GM21737 (cell line): ENCODE measurements around the gene FCHO1.

Experiments used
- ATAC-seq: cut with Tn5 transposase; IDR thresholded peaks from one replicate; pipeline ENCODE4 v1.9.1; 2021; ENCODE audit warnings: mild to moderate bottlenecking, moderate library complexity; ENCODE audit not compliant: unreplicated experiment

Gene FCHO1

DNA sequence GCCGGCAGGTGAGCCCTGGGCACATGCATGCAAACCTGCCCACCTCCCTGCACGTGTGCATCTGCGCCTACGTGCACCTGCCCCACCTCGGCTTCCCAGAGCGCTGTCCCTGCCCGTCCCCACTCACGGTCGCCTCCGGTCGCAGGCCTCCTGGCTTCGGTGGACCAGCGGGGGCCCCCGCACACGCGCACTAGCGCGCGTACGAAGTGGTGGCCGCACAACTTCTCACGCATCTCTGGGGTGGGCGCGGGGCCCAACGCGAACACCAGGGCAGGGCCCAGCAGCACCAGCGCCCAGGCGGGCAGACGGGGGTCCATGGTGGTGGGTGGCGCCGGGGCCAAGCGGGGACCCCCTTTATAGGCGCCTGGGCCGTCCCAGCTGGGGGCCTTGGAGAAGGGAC lies 69.9 kb downstream of the FCHO1 start, which contains the start of gene INSL3:
TSS of gene INSL3 (minus strand) at position 330 of the 400 bp plus-strand sequence. CDS start at position 317, 13 bp downstream.
- ATAC-seq, result no peak

DNA sequence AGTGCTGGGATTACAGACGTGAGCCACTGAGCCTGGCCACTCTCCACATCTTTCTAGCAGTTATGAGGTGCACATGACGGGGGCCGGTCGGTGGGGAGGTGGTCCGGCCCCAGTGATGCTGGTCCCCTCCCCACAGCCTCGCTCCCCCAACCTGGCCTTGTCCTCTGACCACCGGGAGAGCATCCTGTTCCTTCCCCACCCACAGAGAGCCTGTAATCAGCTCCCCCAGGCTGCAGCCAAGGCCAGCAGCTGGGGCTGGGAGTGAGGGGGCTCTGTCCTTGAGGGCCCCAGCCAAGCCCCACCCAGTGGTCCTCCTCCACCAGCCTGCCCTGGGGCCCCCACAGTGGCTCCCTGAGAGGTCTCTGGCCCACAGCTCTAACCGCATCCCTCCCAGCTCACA lies 73.1 kb downstream of the FCHO1 start:
- no peak for ATAC-seq

DNA sequence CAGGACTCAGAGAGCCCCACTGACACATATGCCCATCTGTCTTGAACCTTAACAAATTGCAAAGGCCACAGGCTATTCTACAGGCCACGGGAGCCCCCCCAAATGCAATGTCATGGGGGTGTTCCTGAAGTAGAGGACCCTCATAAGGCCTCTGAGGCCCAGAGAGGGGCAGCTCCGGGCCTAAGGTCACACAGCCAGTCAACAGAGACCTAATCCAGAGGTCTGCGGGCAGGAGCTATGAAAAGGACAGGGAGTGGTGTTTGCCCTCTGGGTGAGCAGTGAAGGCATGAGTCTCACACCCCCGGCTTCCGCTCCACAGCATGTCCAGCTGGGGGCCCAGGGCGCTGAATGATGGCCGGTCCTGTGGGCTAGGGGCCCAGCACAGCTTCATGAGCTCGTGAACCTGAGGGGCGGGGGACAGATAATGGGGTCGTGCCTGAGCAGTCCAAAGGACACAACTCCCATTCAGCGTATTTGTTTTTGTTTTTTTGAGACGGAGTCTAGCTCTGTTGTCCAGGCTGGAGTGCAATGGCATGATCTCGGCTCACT lies 75.3 kb downstream of the FCHO1 start:
- ATAC-seq, result no peak

DNA sequence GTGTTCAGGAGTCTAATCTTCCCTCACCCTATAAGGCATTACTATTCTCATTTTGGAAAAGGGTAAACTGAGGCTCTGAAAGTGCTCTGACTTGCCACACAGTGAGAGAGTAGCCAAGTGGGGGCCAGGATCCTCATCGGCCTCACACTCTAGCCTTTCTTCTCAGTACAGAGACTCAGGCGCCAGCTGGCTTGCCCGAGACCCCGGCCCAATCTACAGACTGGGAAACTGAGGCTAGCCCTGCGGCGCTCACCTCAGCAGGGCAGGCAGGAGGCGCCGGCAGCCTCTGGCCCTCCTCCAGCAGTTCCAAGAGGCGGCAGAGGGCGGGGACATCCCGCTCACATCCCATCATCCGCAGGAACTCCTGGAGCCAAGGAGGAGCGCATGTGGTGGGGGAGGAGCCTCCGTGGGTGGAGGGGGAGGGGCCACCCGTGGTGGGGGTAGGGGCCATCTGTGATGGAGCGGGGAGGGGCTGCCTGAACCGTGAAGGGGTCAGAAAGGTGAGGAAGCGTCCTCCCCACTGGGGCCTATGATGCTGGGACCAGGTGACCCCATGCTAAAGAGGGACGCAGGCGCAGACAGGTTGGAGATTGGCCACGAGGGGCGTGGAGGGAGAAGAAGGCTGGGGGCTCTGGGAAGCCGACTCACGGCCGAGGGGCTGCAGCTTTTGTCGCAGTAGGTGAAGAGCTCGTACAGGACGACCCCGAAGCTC lies 78.7 kb downstream of the FCHO1 start:
- no peak for ATAC-seq

DNA sequence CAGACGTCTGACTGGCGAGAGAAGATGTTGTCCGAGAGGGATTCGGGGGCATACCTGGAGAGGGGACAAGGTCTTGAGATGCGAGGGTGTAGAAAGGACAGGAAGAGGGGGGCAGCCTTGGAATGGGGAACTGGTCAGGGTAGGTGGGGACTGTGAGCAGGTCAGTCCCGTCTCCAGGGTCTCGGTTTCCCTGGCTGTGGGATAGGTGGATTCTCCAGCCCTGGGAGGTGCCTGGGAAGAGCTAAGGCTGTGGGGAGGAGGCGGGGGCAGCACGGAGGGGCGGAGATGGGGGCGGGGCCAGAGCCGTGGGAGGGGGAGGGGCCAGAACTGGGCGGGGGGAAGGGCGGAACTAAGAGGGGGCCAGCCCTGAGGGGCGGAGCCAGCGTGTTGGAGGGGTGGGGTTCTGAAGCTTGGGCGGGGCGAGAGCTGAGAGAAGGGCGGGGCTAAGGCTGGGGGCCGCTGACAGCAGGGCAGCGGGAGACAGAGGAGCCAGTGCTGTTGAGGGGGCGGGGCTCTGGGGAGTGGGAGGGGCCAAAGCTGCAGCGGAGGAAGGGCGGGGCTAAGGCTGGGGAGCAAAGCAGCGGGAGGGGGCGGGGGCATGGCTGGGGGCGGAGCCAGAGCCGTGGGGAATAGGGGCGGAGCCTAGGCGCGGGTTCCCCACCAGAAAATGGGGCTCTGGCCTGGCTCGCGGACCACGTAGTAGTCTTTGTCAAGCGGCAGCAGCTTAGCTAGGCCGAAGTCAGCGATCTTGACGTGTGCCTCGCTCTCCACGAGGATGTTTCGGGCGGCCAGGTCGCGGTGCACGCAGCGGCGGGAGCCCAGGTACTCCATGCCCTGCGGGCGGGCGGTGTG lies 79.5 kb downstream of the FCHO1 start:
- ATAC-seq, result no peak

DNA sequence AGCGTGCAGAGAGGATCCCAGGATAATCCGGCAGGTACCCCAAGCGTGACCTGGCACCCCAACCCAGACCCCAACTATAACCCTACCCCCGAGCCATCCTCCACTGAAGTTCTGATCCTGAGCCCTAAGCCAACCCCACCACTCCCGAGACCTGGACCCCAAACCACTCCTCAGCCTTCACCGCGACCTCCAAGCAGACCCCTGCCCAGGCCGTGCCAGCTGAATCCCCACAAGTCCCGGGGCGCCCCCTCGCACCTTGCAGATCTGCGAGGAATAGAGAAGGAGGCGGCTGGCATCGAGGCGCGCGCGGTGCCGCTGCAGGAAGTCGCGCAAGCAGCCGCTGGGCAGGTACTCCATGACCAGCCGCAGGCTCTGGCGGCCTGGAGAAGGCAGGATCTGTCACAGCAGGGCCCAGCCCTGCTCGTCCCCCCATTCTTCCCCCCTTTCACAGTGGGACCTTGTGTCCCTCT lies 80.2 kb downstream of the FCHO1 start:
- ATAC-seq, result no peak

DNA sequence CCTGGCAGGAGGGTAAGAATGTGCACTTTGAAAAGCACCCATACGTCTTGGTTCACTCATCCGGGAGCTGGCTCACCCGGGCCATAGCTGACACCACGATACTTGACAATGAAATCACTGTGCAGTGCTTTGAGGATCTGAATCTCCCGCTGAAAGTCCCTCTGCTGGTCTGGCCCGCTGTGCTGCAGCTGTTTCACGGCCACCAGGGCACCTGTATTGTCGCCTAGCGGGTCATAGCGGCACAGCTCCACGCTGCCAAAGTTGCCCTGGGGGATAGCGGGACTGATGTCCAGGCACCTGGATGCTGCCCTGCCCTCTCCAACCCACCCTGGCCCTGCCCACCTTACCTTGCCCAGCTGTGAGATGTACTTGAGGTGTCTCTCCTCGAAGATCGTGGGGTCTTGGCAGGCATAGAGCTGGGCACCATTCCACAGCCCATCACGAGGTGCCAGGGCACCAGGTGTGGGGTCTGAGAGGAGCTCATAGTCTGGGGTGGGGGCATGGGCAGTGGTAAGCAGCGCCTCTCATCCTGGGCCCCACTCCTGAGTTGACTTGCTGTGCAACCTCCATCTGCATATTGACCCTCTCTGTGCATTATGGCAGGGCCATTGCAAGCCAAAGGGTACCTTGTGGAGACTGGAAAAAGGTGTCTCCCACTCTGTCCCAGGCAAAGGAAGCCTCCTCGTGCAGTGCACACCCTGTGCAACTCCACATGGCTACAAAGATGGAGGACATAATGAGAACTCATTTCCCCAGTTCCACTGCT lies 81.3 kb downstream of the FCHO1 start:
- ATAC-seq, result no peak

DNA sequence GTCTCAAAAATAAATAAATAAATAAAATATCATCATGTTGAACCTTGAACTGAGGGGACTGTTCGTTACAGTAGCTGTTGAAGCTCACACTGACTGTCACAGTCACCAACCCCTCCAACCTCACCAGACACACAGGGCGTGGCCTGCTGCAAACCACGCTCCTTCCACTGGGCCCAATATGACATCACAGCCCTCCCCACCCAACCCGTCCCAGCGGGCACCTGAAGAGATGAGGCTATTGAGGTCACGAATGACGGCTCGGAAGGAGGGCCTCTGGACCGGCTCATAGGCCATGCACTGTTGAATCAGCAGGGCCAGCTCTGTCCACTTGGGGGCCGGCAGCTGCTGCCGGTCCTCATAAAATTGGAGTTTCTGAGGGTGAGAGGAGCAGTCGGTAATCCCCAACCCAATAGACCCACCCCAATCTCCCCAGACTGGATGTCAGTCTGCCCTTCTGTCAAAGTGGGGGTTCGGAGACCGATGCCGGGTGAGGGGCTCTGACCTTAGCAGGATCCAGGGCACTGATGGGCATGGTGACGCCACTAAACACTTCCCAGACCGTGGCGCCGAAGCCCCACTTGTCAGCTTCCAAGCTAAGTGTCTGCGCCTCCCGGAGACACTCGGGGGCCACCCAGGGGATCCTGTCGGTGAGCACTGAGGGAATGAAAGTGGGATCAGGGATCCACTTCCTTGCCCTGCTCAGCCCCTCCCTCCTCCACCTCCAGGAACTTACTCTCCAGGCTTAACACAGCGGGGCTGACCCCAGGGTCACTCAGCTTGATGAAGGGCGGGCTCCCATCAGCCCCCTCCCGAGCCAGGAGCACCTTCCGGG lies 83.3 kb downstream of the FCHO1 start:
- ATAC-seq, result no peak

DNA sequence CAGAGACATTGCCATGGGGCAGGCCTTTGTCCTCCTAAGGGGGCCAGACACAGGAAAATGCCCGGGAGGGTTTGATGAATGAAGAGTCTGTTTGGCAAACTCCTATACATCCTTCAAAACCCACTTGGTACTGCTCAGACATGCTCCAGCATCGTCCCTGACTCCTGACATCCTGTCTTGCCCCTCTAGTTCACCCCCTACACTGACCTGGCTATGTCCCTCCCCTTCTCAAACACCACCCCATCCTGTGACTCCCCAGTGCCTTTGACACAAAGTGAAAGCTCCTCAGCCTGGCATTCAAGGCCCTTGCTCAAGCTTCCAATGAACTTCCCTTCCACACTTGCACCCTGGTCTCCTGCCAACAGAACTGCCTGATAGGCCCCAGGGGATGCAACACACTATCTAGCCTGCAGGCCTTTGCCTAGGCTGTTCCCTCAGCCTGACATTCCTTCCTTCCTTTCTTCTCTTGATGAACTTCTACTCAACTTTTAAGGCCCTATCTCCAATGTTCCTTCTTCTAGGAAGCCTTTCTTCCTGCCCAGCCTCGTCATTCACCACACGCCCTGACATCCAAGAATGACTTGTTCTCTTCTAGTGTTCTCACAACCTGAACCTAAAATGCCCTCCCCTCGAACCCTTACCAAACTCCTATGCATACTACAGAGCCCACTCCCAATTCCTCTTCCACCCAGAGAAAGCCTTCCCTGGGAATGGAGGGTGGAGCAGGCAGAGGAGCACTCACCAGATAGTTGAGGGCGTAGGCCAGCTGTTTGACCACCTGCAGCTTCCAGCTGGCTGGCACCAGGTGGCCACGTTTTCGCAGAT lies 84.1 kb downstream of the FCHO1 start:
- no peak for ATAC-seq

DNA sequence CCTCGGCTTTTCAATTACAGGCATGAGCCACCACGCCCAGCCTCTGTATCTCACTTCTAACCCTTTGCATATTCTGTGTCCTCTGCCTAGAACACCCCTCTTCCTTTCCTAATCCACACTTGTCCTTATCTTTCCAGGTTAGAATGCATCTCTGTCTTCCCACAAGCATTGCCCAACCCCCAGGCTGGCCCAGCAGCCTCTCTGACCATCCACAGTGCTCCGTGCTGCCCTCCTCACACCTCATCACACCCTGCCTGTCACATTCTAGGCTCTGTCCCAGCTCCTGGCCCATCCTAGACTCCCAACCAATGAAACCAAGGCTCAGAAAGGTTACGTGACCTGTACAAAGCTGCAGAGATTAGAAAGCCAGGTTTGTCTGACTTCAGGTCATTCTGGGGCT lies 85.3 kb downstream of the FCHO1 start:
- no peak for ATAC-seq

DNA sequence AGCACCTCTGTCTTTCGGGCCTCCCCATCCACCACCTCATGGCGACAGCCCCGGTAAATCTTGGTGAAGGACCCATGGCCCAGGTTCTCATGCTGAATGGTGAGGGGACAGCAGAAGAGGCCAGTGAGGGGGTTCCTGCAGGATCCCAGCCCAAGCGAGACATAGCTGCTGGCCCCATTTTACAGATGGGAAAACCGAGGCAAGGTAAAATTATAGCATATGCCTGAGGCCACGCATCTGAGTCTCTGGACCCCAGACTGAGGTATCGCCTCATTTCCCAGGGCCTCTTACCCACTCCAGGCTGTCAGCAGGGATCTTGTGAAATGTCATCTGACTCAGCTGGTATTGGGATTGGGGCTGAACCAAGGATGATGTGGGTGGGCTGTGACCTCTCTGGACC lies 86.7 kb downstream of the FCHO1 start:
- ATAC-seq, result no peak
